Karpas-422 (cell line): ENCODE data around the gene KLF5. TPM values are rescaled to one million over a fixed set of nuclear protein-coding genes. Genes with fewer than 3 reads are reported as not detected.
"Not testable (repeated sequence)": the region's sequence is repeated elsewhere in the genome, so short reads cannot be mapped to it uniquely, and the experiment has no call there.

Source experiments
- DNase-seq: peaks from one replicate; pipeline ENCODE4 v3.0.0-alpha.2; 2015
- H2AFZ ChIP-seq: fragments of 200-600 bp; sonication (generic); 2 replicates; pipeline ENCODE4 v1.6.1; 2014; ENCODE audit warnings: antibody characterized with exemption, low read length, mixed read lengths
- H3K27ac ChIP-seq: fragments of 200-600 bp; sonication (generic); 2 replicates; pipeline ENCODE4 v1.5.1; 2014; ENCODE audit warnings: mild to moderate bottlenecking, low read length, moderate library complexity
- H3K27me3 ChIP-seq: fragments of 200-600 bp; sonication (generic); 2 replicates; pipeline ENCODE4 v1.6.1; 2014; ENCODE audit warnings: low read length, mixed read lengths
- H3K36me3 ChIP-seq: fragments of 200-600 bp; sonication (generic); 2 replicates; pipeline ENCODE4 v1.6.1; 2014; ENCODE audit warnings: low read length, mixed read lengths; ENCODE audit not compliant: insufficient read depth
- H3K4me1 ChIP-seq: fragments of 200-600 bp; sonication (generic); 2 replicates; pipeline ENCODE4 v1.6.1; 2014; ENCODE audit warnings: mild to moderate bottlenecking, low read length, mixed read lengths
- H3K4me2 ChIP-seq: fragments of 200-600 bp; sonication (generic); 2 replicates; pipeline ENCODE4 v1.6.1; 2014; ENCODE audit warnings: low read length, low read depth, mild to moderate bottlenecking; ENCODE audit not compliant: poor library complexity, severe bottlenecking
- H3K4me3 ChIP-seq: fragments of 200-600 bp; sonication (generic); 2 replicates; pipeline ENCODE4 v1.5.1; 2014; ENCODE audit warnings: mild to moderate bottlenecking, antibody characterized with exemption, low read length, mixed read lengths
- H3K79me2 ChIP-seq: fragments of 200-600 bp; sonication (generic); 2 replicates; pipeline ENCODE4 v1.6.1; 2014; ENCODE audit warnings: mild to moderate bottlenecking, low read length, mixed read lengths
- H3K9ac ChIP-seq: fragments of 200-600 bp; sonication (generic); 2 replicates; pipeline ENCODE4 v1.6.0; 2014; ENCODE audit warnings: low read length
- H3K9me2 ChIP-seq: fragments of 200-600 bp; sonication (generic), shearing (Covaris generic); replicated peaks from 2 replicates; pipeline ENCODE4 v1.6.0; 2014; ENCODE audit warnings: mild to moderate bottlenecking, low read length, moderate library complexity; ENCODE audit not compliant: insufficient read depth
- H3K9me3 ChIP-seq: fragments of 300-700, 200-600 bp; sonication (generic); 2 replicates; pipeline ENCODE4 v1.6.1; 2014; ENCODE audit warnings: low read length, mixed read lengths
- H4K20me1 ChIP-seq: fragments of 200-600 bp; sonication (generic); 2 replicates; pipeline ENCODE4 v1.6.1; 2014; ENCODE audit warnings: mild to moderate bottlenecking, antibody characterized with exemption, low read length, low read depth; ENCODE audit not compliant: insufficient read depth
- total RNA-seq: library from RNA; depleted of rRNA; stranded (reverse); fragments of >200 nt; shearing (Covaris generic); gene quantifications from 2 replicates; pipeline ENCODE4 v1.2.3, GENCODE V29; 2014; ENCODE audit warnings: low replicate concordance

The KLF5 gene
- total RNA-seq, 1 experiment from 2014 or later, result 1.9 TPM

GRCh38 chr13:73100781-73101180 lies 42.0 kb downstream of the KLF5 start:
- DNase-seq, H3K27me3 ChIP-seq, H3K9me2 ChIP-seq, H3K4me3 ChIP-seq, H3K4me2 ChIP-seq, H3K4me1 ChIP-seq, H3K9me3 ChIP-seq, H3K27ac ChIP-seq, H4K20me1 ChIP-seq, H2AFZ ChIP-seq, H3K36me3 ChIP-seq, H3K9ac ChIP-seq, H3K79me2 ChIP-seq: not testable (repeated sequence)

- Histone ChIP-seq H3K79me2 (no peaks in the 10 kb centered on the region), H3K4me2 (no peak overlapping the region), H3K36me3 (no peaks in the 10 kb centered on the region), H4K20me1 (no peaks in the 10 kb centered on the region), H3K9ac (no peak overlapping the region), H3K9me2 (no peaks in the 10 kb centered on the region), H2AFZ (no peak overlapping the region), H3K4me1 (no peaks in the 10 kb centered on the region), H3K4me3 (no peak overlapping the region), H3K9me3 (no peaks in the 10 kb centered on the region), H3K27ac (no peak overlapping the region), H3K27me3 (no peaks in the 10 kb centered on the region)
- DNase-seq, result no peak
Measured at GRCh38 chr13:73101351-73102007, 42.7 kb downstream of the KLF5 start.

GRCh38 chr13:73103238-73103637 lies 44.4 kb downstream of the KLF5 start:
- Histone ChIP-seq H3K4me1 (no peaks in the 10 kb centered on the region), H3K9ac (no peak overlapping the region), H3K36me3 (no peaks in the 10 kb centered on the region), H3K9me3 (no peaks in the 10 kb centered on the region), H2AFZ (no peak overlapping the region), H3K79me2 (no peaks in the 10 kb centered on the region), H3K4me3 (no peak overlapping the region), H3K9me2 (no peaks in the 10 kb centered on the region), H4K20me1 (no peaks in the 10 kb centered on the region), H3K27me3 (no peaks in the 10 kb centered on the region), H3K27ac (no peak overlapping the region), H3K4me2 (no peak overlapping the region)
- no peak for DNase-seq

- DNase-seq, result no peak
- H3K4me1 ChIP-seq, result no peaks in the 10 kb centered on the region
- H2AFZ ChIP-seq, result no peak overlapping the region
- H3K27me3 ChIP-seq, result no peaks in the 10 kb centered on the region
- H3K9me3 ChIP-seq, result no peaks in the 10 kb centered on the region
- H3K36me3 ChIP-seq, result no peaks in the 10 kb centered on the region
- H4K20me1 ChIP-seq, result no peaks in the 10 kb centered on the region
- no peaks in the 10 kb centered on the region for H3K79me2 ChIP-seq
- H3K9me2 ChIP-seq, result no peaks in the 10 kb centered on the region
- no peak overlapping the region for H3K27ac ChIP-seq
- H3K4me2 ChIP-seq, result no peak overlapping the region
- no peak overlapping the region for H3K4me3 ChIP-seq
- no peak overlapping the region for H3K9ac ChIP-seq
Measured at GRCh38 chr13:73106513-73107178, 47.8 kb downstream of the KLF5 start.

- Histone ChIP-seq H3K79me2 (no peaks in the 10 kb centered on the region), H3K9ac (no peak overlapping the region), H3K36me3 (no peaks in the 10 kb centered on the region), H3K9me3 (no peaks in the 10 kb centered on the region), H3K9me2 (no peaks in the 10 kb centered on the region), H3K4me1 (no peaks in the 10 kb centered on the region), H2AFZ (no peak overlapping the region), H3K4me3 (no peak overlapping the region), H4K20me1 (no peaks in the 10 kb centered on the region), H3K27me3 (no peaks in the 10 kb centered on the region), H3K27ac (no peak overlapping the region), H3K4me2 (no peak overlapping the region)
- no peak for DNase-seq
Measured at GRCh38 chr13:73107481-73107880, 48.7 kb downstream of the KLF5 start.

GRCh38 chr13:73107970-73108369 lies 49.2 kb downstream of the KLF5 start:
- Histone ChIP-seq H3K4me3 (no peak overlapping the region), H3K9me3 (no peaks in the 10 kb centered on the region), H3K27ac (no peak overlapping the region), H3K9ac (no peak overlapping the region), H3K4me2 (no peak overlapping the region), H2AFZ (no peak overlapping the region), H3K9me2 (no peaks in the 10 kb centered on the region), H3K4me1 (no peaks in the 10 kb centered on the region), H3K36me3 (no peaks in the 10 kb centered on the region), H4K20me1 (no peaks in the 10 kb centered on the region), H3K27me3 (no peaks in the 10 kb centered on the region), H3K79me2 (no peaks in the 10 kb centered on the region)
- no peak for DNase-seq

- no peak overlapping the region for H2AFZ ChIP-seq
- no peaks in the 10 kb centered on the region for H3K9me3 ChIP-seq
- H3K36me3 ChIP-seq, result no peaks in the 10 kb centered on the region
- no peak overlapping the region for H3K9ac ChIP-seq
- no peaks in the 10 kb centered on the region for H3K4me1 ChIP-seq
- no peak overlapping the region for H3K4me2 ChIP-seq
- H3K9me2 ChIP-seq, result no peaks in the 10 kb centered on the region
- H3K79me2 ChIP-seq, result no peaks in the 10 kb centered on the region
- H3K27ac ChIP-seq, result no peak overlapping the region
- no peak for DNase-seq
- no peak overlapping the region for H3K4me3 ChIP-seq
- no peaks in the 10 kb centered on the region for H3K27me3 ChIP-seq
- H4K20me1 ChIP-seq, result no peaks in the 10 kb centered on the region
Measured at GRCh38 chr13:73109288-73109899, 50.6 kb downstream of the KLF5 start.

GRCh38 chr13:73109969-73110368 lies 51.2 kb downstream of the KLF5 start:
- H3K4me2 ChIP-seq, result no peak overlapping the region
- no peaks in the 10 kb centered on the region for H3K79me2 ChIP-seq
- H3K9me2 ChIP-seq, result no peaks in the 10 kb centered on the region
- H4K20me1 ChIP-seq, result no peaks in the 10 kb centered on the region
- H3K36me3 ChIP-seq, result no peaks in the 10 kb centered on the region
- H3K4me3 ChIP-seq, result no peak overlapping the region
- H3K4me1 ChIP-seq, result no peaks in the 10 kb centered on the region
- no peaks in the 10 kb centered on the region for H3K9me3 ChIP-seq
- H3K27ac ChIP-seq, result no peak overlapping the region
- H3K27me3 ChIP-seq, result no peaks in the 10 kb centered on the region
- H2AFZ ChIP-seq, result no peak overlapping the region
- H3K9ac ChIP-seq, result no peak overlapping the region
- no peak for DNase-seq
